Thoracic aorta (tissue), 2 donors: ENCODE data around the gene AGBL5. TPM values are rescaled to one million over a fixed set of nuclear protein-coding genes. Genes with fewer than 3 reads are reported as not detected.

ENCODE experiments used
- ATAC-seq: fragments of 150-250 bp; one replicate; pipeline ENCODE4 v1.8.0; 2017; ENCODE audit warnings: low read depth; ENCODE audit not compliant: insufficient number of reproducible peaks, low FRiP score
- DNase-seq: peaks from one replicate; pipeline ENCODE4 v3.0.0-alpha.2; 2020; ENCODE audit warnings: low spot score
- H3K27ac ChIP-seq, 2 donors: fragments of 200-600 bp; sonication (generic); 1 replicate in 1 of 2; 2 replicates in 1 of 2; pipeline ENCODE4 v1.5.1; 2016; ENCODE audit warnings: mild to moderate bottlenecking in 2 of 2, moderate library complexity in 2 of 2
- H3K27me3 ChIP-seq: fragments of 200-600 bp; sonication (generic); replicated peaks from 2 replicates; pipeline ENCODE4 v1.6.0; 2016; ENCODE audit warnings: mild to moderate bottlenecking; ENCODE audit not compliant: insufficient read depth
- H3K36me3 ChIP-seq: fragments of 200-600 bp; sonication (generic); one replicate; pipeline ENCODE4 v1.5.1; 2016
- H3K4me1 ChIP-seq, 2 donors: fragments of 200-600 bp; sonication (generic); 1 replicate in 1 of 2; 2 replicates in 1 of 2; pipeline versions ENCODE4 v1.5.1 to v1.6.0; 2016; ENCODE audit warnings: low read depth in 2 of 2, mild to moderate bottlenecking in 1 of 2; ENCODE audit not compliant: control insufficient read depth in 1 of 2
- H3K4me3 ChIP-seq: fragments of 200-600 bp; sonication (generic); 2 replicates; pipeline ENCODE4 v1.5.1; 2016; ENCODE audit warnings: mild to moderate bottlenecking
- H3K9me3 ChIP-seq: fragments of 200-600 bp; sonication (generic); 2 replicates; pipeline ENCODE4 v1.5.1; 2016
- CTCF ChIP-seq: fragments of 200-600 bp; sonication (generic); IDR thresholded peaks from one replicate; pipeline ENCODE4 v1.5.1; 2019; ENCODE audit warnings: antibody characterized with exemption
- total RNA-seq, 2 donors: library from RNA; depleted of rRNA; stranded (reverse); fragments of >200 nt; gene quantifications; one replicate each; pipeline versions ENCODE4 v1.1.0 to v1.2.3, GENCODE V29; 2016

Gene AGBL5
- total RNA-seq, 2 donors from 2014 or later = 7.8 to 10.8 TPM

GRCh38 chr2:27057184-27057583 is 5.7 kb downstream of the AGBL5 start:
- no peaks in the 10 kb centered on the region for H3K27me3 ChIP-seq
- peaks cover 34% of the 10 kb centered on the region for H3K36me3 ChIP-seq
- H3K9me3 ChIP-seq = no peaks in the 10 kb centered on the region
- ATAC-seq (no peak), DNase-seq (no peak)
- H3K4me3 ChIP-seq = no peak overlapping the region
- TF ChIP-seq CTCF = no peak
- no peak overlapping the region for H3K27ac ChIP-seq
- H3K4me1 ChIP-seq = peaks cover 0 to 4% of the 10 kb centered on the region in 2 donors

- Histone ChIP-seq H3K27me3 (no peaks in the 10 kb centered on the region), H3K9me3 (no peaks in the 10 kb centered on the region), H3K27ac (no peak overlapping the region), H3K36me3 (peaks cover 40% of the 10 kb centered on the region), H3K4me3 (no peak overlapping the region), H3K4me1 (no peaks in the 10 kb centered on the region)
- ATAC-seq = no peak
- TF ChIP-seq CTCF = no peak
- DNase-seq = no peak
These were observed 6.7 kb downstream of the AGBL5 start for GRCh38 chr2:27058210-27058609.

GRCh38 chr2:27059141-27059820 is 7.8 kb downstream of the AGBL5 start:
- ATAC-seq = no peak
- no peak overlapping the region for H3K4me3 ChIP-seq
- H3K4me1 ChIP-seq = no peaks in the 10 kb centered on the region
- H3K36me3 ChIP-seq = peaks cover 40% of the 10 kb centered on the region
- no peak for TF ChIP-seq CTCF
- H3K27me3 ChIP-seq = no peaks in the 10 kb centered on the region
- no peak overlapping the region for H3K27ac ChIP-seq
- H3K9me3 ChIP-seq = no peaks in the 10 kb centered on the region
- DNase-seq = no peak

- no peaks in the 10 kb centered on the region for H3K9me3 ChIP-seq
- H3K27me3 ChIP-seq = no peaks in the 10 kb centered on the region
- peaks cover 30% of the 10 kb centered on the region for H3K36me3 ChIP-seq
- no peak for TF ChIP-seq CTCF
- no peak overlapping the region for H3K27ac ChIP-seq
- H3K4me3 ChIP-seq = no peak overlapping the region
- no peaks in the 10 kb centered on the region for H3K4me1 ChIP-seq
- DNase-seq (no peak), ATAC-seq (no peak)
These were observed 8.9 kb downstream of the AGBL5 start for GRCh38 chr2:27060323-27060722.

GRCh38 chr2:27065128-27065527 is 13.7 kb downstream of the AGBL5 start:
- Histone ChIP-seq H3K4me1 (peaks cover 9 to 23% of the 10 kb centered on the region in 2 donors), H3K4me3 (no peak overlapping the region), H3K9me3 (no peaks in the 10 kb centered on the region), H3K27ac (no peak overlapping the region), H3K36me3 (peaks cover 9% of the 10 kb centered on the region), H3K27me3 (no peaks in the 10 kb centered on the region)
- no peak for ATAC-seq
- TF ChIP-seq CTCF = no peak
- DNase-seq = no peak
